GM18951 (cell line): Measurements from ENCODE around the gene THADA.

Source experiments
- POLR2A ChIP-seq: IDR thresholded peaks from 4 replicates; pipeline ENCODE4 v1.6.1; 2011; ENCODE audit warnings: mild to moderate bottlenecking; ENCODE audit not compliant: insufficient read length, insufficient read depth; ENCODE audit errors: extremely low read depth
- in situ Hi-C: fragments of 300-500 bp; cut with MboI; formaldehyde crosslinking; loops from one replicate; pipeline ENCODE4 v1.12.0; 2022; ENCODE audit warnings: low sequenced_read_pairs, mixed read lengths, inconsistent platforms; ENCODE audit not compliant: unreplicated experiment

The THADA gene

DNA sequence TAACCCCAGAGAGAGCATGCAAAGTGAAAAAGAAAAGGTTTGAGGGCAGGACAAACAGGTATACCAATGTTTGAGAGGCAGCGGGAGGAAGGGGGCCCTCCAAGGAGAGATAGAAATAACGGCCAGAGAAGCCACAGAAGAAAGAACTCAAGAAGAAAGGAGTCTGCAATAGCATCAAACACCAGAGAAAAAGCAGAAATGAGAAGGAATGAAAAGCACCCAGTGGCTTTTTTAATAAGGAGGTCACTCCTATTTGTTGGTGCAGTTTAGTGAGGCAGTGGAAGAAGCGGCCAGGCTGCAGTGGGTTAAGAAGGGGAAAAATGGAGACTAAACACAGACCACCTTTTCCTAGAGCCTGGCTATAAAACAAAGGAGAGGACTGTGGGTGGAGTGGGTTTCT, 177.2 kb downstream of the THADA start:
- in situ Hi-C loops: no loop called here
- no peak for TF ChIP-seq POLR2A

DNA sequence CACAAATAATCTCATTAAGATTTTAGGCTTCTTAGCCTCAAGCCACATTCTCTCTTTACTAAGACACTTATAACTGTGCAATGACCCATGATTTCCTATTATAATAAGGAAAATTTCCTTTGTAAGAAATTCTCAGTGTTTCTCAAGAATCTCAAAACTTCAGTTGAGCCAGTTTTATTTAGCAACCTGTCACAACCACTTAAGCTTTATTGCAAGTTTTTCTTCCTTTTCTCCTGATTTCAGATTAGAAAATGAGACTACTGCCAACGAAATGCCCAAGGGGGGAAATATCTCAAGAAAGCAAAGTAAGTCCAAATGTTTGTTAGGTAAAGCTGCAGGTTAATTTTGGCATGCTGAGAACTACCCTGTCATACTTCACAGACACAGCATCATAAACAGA, 178.5 kb downstream of the THADA start:
- no peak for TF ChIP-seq POLR2A
- in situ Hi-C loops: no loop called here

DNA sequence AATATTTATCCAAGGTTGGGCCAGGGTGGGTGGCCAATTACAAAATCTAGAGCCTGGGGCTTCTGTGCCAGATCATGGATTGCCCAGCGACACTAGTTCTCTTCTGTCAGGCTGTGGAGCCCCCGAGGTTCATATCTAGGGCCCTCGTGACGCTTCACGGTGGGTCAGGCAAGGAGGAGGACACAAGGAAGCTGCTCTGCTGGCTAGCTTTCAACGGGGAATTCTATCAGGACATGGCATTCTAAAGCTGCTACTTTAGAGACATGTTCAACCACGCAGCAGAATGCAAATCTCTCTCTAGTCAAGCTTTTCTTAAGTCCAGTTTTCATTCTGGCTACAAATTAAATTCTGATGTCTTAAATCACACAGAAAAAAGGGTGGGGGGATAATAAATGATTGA, 180.2 kb downstream of the THADA start:
- in situ Hi-C loops: no loop called here
- TF ChIP-seq POLR2A: no peak

DNA sequence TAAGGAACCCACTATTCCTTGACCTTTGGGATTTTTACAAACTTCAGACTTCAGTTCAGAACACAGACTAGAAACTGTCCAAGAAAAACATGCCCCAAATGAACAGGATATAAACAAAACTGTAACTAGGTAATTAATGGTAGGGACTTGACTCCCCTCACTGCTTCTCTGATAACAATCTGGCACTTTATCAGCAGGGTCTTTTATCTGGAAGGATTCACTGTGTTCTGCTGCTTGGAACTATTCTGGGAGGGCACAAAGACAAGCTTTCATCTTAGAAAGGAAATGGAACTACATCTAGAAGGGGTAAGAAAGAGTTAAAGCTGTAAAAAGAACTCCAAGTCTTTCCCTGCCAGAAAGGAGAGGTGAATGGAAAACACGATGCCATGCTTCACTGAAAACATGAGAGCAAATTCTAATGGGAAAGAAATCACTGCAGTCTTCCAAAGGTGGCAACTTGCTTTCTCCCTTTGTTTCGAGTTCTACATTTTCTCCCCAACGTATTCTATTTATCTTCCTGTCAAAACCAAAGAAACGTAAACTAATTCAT, 181.2 kb downstream of the THADA start:
- in situ Hi-C loops: no loop called here
- TF ChIP-seq POLR2A: no peak

DNA sequence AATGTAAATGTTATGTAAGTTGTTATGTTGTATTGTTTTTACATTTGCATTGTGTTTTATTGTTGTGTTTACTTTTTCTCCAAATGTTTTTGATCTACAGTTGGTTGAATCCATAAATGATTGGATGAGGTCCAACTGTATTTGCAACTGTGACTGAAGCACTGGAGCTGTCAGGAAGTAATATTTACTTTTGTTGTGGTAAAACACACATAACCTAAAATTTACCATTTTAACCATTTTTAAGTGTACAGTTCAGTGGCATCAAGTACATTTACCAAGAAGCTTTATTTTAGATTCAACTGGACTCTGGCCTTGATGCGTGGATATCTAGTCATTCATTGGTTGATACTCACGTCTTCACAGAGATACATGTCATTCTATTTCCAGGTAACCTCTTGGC, 181.8 kb downstream of the THADA start:
- no peak for TF ChIP-seq POLR2A
- in situ Hi-C loops: no loop called here

GRCh38 chr2:43412114-43412753, 183.6 kb downstream of the THADA start:
- in situ Hi-C loops: no loop called here

GRCh38 chr2:43410055-43410604, 185.7 kb downstream of the THADA start:
- TF ChIP-seq POLR2A: no peak
- in situ Hi-C loops: no loop called here

More at GRCh38 chr2:43412114-43412753, 183.6 kb downstream of the THADA start:
- no peak for TF ChIP-seq POLR2A

GRCh38 chr2:43408407-43409160, 187.3 kb downstream of the THADA start:
- in situ Hi-C loops: no loop called here
- TF ChIP-seq POLR2A: no peak

- in situ Hi-C loops: no loop called here
- no peak for TF ChIP-seq POLR2A
Measured at GRCh38 chr2:43407935-43408334, 187.9 kb downstream of the THADA start.

- in situ Hi-C loops: no loop called here
Measured at GRCh38 chr2:43406651-43407279, 189.1 kb downstream of the THADA start.

GRCh38 chr2:43405829-43406228, 190.0 kb downstream of the THADA start:
- in situ Hi-C loops: no loop called here
- no peak for TF ChIP-seq POLR2A

More at GRCh38 chr2:43406651-43407279, 189.1 kb downstream of the THADA start:
- no peak for TF ChIP-seq POLR2A

GRCh38 chr2:43402452-43402937, 193.3 kb downstream of the THADA start:
- in situ Hi-C loops: no loop called here
- TF ChIP-seq POLR2A: peak; percentile 29

DNA sequence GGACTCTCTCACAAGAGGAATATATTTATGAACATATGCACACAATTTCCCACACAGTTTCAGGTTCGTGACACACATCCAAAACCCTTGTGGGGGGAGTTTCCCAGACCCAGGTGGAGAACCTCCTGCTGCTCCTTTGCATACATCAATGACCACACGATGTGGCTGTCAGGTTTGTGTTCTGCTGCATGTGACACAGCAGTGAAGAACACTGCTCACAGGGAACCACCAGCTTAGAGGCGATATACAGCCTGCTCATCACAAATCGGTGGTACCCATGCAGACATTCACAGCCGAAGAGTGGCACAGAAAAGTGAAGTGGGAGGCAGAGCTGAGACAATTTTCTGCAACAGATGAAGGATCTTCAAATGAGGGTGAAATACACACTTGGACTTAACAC, 193.8 kb downstream of the THADA start:
- in situ Hi-C loops: no loop called here
- peak; percentile 41 for TF ChIP-seq POLR2A
